ENCODE results near the gene NRN1L. TPM values are rescaled to one million over a fixed set of nuclear protein-coding genes. Genes with fewer than 3 reads are reported as not detected.

Gene NRN1L
- total RNA-seq, 3 donors from 2014 or later (not counting 1 experiment from before 2014, with no cell fraction given) = 0.70 to 1.3 TPM; not detected in 1

DNA sequence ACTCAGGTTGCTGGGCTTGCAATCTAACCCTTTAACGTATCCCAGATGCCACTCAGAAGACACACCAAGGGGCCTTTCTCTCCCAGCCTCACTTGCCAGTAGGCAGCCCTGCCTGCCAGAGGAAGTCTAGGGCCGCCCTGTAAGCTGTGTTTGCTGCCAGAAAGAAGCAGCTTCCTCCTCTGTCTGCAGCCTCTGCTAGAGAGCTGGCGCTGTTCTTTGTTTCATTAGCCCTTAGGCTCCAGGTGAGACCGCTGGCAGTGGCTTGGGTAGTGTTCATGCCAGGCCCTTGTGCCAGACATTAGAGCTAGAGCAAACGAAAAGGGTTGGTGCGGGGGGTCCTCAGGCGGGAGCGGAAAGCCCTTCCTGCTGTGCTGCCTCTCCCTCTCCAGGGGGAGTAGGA lies 38.1 kb downstream of the NRN1L start:
- Mint-ChIP-seq H3K36me3 (no peaks in the 10 kb centered on the region), H3K27me3 (ENCODE audit: low read depth in 2 of 2) (no peaks in the 10 kb centered on the region), H3K9me3 (no peaks in the 10 kb centered on the region), H3K27ac (no peak overlapping the region), H3K4me3 (no peak overlapping the region), H3K4me1 (peaks cover 3 to 9% of the 10 kb centered on the region in 2 donors)
- ATAC-seq = no peak
- TF ChIP-seq CTCF (IDR thresholded peaks at IDR 0.05) = no peak
- Histone ChIP-seq H3K9me3 (ENCODE audit: control insufficient read depth, insufficient read depth, low read length) (no peaks in the 10 kb centered on the region), H3K27me3 (ENCODE audit: control insufficient read depth, insufficient read depth, low read length) (no peaks in the 10 kb centered on the region), H3K36me3 (ENCODE audit: control insufficient read depth, insufficient read depth, low read length) (peaks cover 24% of the 10 kb centered on the region), H3K4me3 (ENCODE audit: low read length) (no peak overlapping the region), H3K27ac (ENCODE audit: low read length) (no peak overlapping the region), H3K4me1 (ENCODE audit: control insufficient read depth, insufficient read depth, low read length) (no peaks in the 10 kb centered on the region)
- WGBS (ENCODE audit: insufficient coverage) = 90% methylated on average over 8 of the region's 8 CpGs
- intact Hi-C loops (cut with micrococcal nuclease) = no loop called here
- DNase-seq = no peak

DNA sequence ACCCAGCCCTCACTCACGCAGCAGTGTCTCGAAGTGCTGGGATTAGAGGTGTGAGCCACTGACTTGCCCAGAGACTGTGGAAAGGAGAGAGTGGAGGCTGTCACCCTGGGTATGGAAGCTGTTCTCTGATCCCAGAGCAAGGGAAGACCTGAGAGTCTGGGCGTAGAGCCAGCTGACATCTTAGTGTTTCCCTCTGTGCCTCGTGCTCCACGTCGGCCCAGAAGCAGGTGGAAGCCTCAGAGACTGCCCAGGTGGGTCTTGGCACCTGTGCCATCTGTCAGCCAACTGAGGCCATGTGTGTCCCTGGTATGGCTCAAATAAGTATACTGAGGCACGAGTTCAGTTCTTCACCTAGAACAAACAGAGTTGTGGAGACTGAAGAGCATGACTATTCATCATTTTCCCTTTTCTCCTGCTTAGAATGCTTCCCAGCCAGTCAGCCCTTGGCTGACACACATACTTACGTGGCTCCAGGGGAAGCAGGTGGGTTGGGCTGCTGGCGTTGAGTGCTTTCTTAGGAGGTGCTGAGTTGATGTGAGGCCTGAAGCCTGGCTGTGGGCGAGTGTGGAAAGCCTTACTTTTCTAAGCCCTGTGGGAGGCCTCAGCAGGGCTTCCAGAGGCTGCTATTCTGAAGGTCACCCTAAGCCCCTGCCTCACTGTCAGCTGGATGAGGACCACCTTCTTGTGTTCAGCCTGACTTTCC lies 38.9 kb downstream of the NRN1L start:
- H3K27me3 ChIP-seq (ENCODE audit: control insufficient read depth, insufficient read depth, low read length) = no peaks in the 10 kb centered on the region
- Mint-ChIP-seq H3K27me3 (ENCODE audit: low read depth in 2 of 2) (no peaks in the 10 kb centered on the region), H3K36me3 (no peaks in the 10 kb centered on the region), H3K9me3 (no peaks in the 10 kb centered on the region), H3K4me3 (no peak overlapping the region), H3K4me1 (peaks cover 0 to 13% of the 10 kb centered on the region in 2 donors), H3K27ac (no peak overlapping the region)
- ATAC-seq = no peak
- DNase-seq = no peak
- intact Hi-C loops (cut with micrococcal nuclease) = no loop called here
- H3K36me3 ChIP-seq (ENCODE audit: control insufficient read depth, insufficient read depth, low read length) = peaks cover 27% of the 10 kb centered on the region
- WGBS (ENCODE audit: insufficient coverage) = 91% methylated on average over 10 of the region's 10 CpGs
- H3K27ac ChIP-seq (ENCODE audit: low read length) = no peak overlapping the region
- TF ChIP-seq CTCF (IDR thresholded peaks at IDR 0.05) = no peak
- no peaks in the 10 kb centered on the region for H3K9me3 ChIP-seq (ENCODE audit: control insufficient read depth, insufficient read depth, low read length)
- H3K4me1 ChIP-seq (ENCODE audit: control insufficient read depth, insufficient read depth, low read length) = peaks cover 4% of the 10 kb centered on the region
- no peak overlapping the region for H3K4me3 ChIP-seq (ENCODE audit: low read length)

GRCh38 chr16:67924140-67924906 lies 39.6 kb downstream of the NRN1L start:
- no peaks in the 10 kb centered on the region for H3K36me3 Mint-ChIP-seq
- no peak for TF ChIP-seq CTCF (IDR thresholded peaks at IDR 0.05)
- ATAC-seq (no peak), DNase-seq (no peak)
- peaks cover 34% of the 10 kb centered on the region for H3K36me3 ChIP-seq (ENCODE audit: control insufficient read depth, insufficient read depth, low read length)
- intact Hi-C loops (cut with micrococcal nuclease) = no loop called here
- no peaks in the 10 kb centered on the region for H3K9me3 ChIP-seq (ENCODE audit: control insufficient read depth, insufficient read depth, low read length)
- H3K4me3 Mint-ChIP-seq = no peak overlapping the region
- H3K4me3 ChIP-seq (ENCODE audit: low read length) = no peak overlapping the region
- WGBS (ENCODE audit: insufficient coverage) = 98% methylated on average over 10 of the region's 10 CpGs
- peaks cover 7% of the 10 kb centered on the region for H3K4me1 ChIP-seq (ENCODE audit: control insufficient read depth, insufficient read depth, low read length)
- no peaks in the 10 kb centered on the region for H3K27me3 ChIP-seq (ENCODE audit: control insufficient read depth, insufficient read depth, low read length)
- no peak overlapping the region for H3K27ac ChIP-seq (ENCODE audit: low read length)
- H3K4me1 Mint-ChIP-seq = peaks cover 0 to 15% of the 10 kb centered on the region in 2 donors
- H3K9me3 Mint-ChIP-seq = no peaks in the 10 kb centered on the region
- H3K27me3 Mint-ChIP-seq (ENCODE audit: low read depth in 2 of 2) = no peaks in the 10 kb centered on the region
- H3K27ac Mint-ChIP-seq = no peak overlapping the region
